Colonic mucosa (tissue), 4 donors: ENCODE results near the gene EMD. TPM values are rescaled to one million over a fixed set of nuclear protein-coding genes. Genes with fewer than 3 reads are reported as not detected.

Source experiments
- DNase-seq: peaks from one replicate; pipeline ENCODE4 v3.0.0-alpha.2; 2020
- H3K27ac ChIP-seq: fragments of 200-600 bp; one replicate; pipeline ENCODE4 v1.8.0; 2021
- H3K27me3 ChIP-seq: fragments of 200-600 bp; one replicate; pipeline ENCODE4 v1.8.0; 2021
- H3K36me3 ChIP-seq: fragments of 200-600 bp; one replicate; pipeline ENCODE4 v1.8.0; 2021
- H3K4me1 ChIP-seq: fragments of 200-600 bp; one replicate; pipeline ENCODE4 v1.8.0; 2021; ENCODE audit warnings: mild to moderate bottlenecking
- H3K4me3 ChIP-seq: fragments of 200-600 bp; one replicate; pipeline ENCODE4 v1.8.0; 2021
- H3K9ac ChIP-seq, 2 donors: one replicate each; pipeline ENCODE4 v1.7.0; 2013; ENCODE audit warnings: control low read depth in 2 of 2, low read depth in 2 of 2, low read length in 2 of 2
- H3K9me3 ChIP-seq: fragments of 200-600 bp; one replicate; pipeline ENCODE4 v1.8.0; 2021
- CTCF ChIP-seq: fragments of 200-600 bp; IDR thresholded peaks from one replicate; pipeline ENCODE4 v1.8.0; 2022; ENCODE audit warnings: antibody characterized with exemption, mild to moderate bottlenecking
- intact Hi-C: fragments of 100-400 bp; cut with DNase I; formaldehyde crosslinking; loops from one replicate; pipeline ENCODE4 v1.14.1; 2022
- total RNA-seq, 2 donors: library from RNA; stranded (reverse); fragmentation: NEBNext Ultra II Directional in 1 of 2; extraction: Animal tissue kit (Norgen Biotek cat#: 25700) in 1 of 2; gene quantifications; one replicate each; pipeline ENCODE4 v1.2.1, GENCODE V29; 2021
- donor health status: healthy.
- donor health status: DM: no; HTN: no; CAD: no.
- donor health status: DM: no; HTN: no; CAD: no.

Gene EMD
- total RNA-seq, 2 donors from 2014 or later, result 44.4 to 49.1 TPM

DNA sequence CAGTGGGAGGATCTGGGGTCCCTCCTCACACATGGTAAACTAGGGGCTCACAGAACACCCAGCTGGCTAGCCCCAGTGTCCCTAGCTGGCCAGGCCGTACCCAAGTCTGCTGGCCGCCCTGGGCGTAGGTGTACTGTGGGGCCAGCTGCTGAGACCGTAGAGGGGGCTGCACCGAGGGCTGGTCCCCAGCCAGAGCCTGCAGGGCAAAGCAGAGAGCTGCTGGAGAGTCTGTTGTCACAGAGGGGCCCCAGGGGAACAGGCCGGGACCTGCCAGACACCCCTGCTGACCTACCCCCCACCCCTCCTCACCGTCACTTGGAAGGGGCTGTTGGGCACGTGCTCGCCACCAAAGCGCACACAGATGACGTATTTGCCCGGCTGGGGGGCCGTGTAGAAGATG lies 24.6 kb upstream of the EMD start:
- no peaks in the 10 kb centered on the region for H3K9me3 ChIP-seq
- H3K27ac ChIP-seq, result no peak overlapping the region
- H3K4me1 ChIP-seq, result peaks cover 8% of the 10 kb centered on the region
- no peak for DNase-seq
- H3K27me3 ChIP-seq, result no peaks in the 10 kb centered on the region
- no peak overlapping the region for H3K9ac ChIP-seq
- no peaks in the 10 kb centered on the region for H3K36me3 ChIP-seq
- intact Hi-C loops, result no loop called here
- no peak overlapping the region for H3K4me3 ChIP-seq
- TF ChIP-seq CTCF, result no peak

DNA sequence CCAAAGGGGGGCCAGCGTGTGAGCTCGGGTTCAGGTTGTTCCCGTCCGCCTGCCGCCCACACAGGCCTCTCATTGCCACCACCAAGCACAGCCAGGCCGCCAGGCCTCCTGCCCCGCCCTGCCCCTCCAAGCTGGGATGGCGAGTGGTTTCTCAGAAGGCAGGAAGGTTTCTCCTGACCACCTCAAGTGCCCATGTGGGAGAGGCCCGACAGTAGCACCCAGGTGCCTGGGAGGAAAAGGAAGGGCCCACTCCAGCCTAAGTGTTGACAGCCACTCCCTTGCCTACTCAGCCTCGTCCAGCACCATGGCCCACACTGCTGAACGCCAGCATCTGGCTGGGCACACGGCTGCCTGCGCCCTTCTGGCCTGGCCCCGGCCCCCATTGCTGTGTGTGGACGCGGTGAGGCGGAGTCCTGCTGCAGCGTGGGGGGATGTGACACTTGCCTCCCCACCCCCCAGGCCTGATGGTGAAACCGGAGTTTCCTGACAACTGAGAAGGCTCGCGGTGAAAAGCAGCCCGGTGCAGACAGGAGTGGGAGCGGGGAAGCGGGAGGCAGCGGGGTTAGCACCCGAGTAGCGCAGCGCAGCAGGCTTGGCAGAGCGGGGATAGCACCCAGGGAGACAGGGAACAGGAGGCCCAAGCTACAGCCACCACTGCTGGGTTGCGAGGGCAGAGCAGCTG lies 23.9 kb upstream of the EMD start:
- H3K9ac ChIP-seq, result no peak overlapping the region
- DNase-seq, result no peak
- no peaks in the 10 kb centered on the region for H3K9me3 ChIP-seq
- H3K4me1 ChIP-seq, result peaks cover 8% of the 10 kb centered on the region
- no peaks in the 10 kb centered on the region for H3K36me3 ChIP-seq
- TF ChIP-seq CTCF, result no peak
- no peak overlapping the region for H3K4me3 ChIP-seq
- intact Hi-C loops, result no loop called here
- H3K27me3 ChIP-seq, result no peaks in the 10 kb centered on the region
- no peak overlapping the region for H3K27ac ChIP-seq

- H3K27me3 ChIP-seq, result no peaks in the 10 kb centered on the region
- no peak for TF ChIP-seq CTCF
- no peak overlapping the region for H3K4me3 ChIP-seq
- H3K27ac ChIP-seq, result no peak overlapping the region
- no peak for DNase-seq
- peaks cover 4% of the 10 kb centered on the region for H3K4me1 ChIP-seq
- intact Hi-C loops, result no loop called here
- no peak overlapping the region for H3K9ac ChIP-seq
- no peaks in the 10 kb centered on the region for H3K9me3 ChIP-seq
- H3K36me3 ChIP-seq, result no peaks in the 10 kb centered on the region
Observed at GRCh38 chrX:154355776-154356140, 23.3 kb upstream of the EMD start.

GRCh38 chrX:154356596-154356995 lies 22.5 kb upstream of the EMD start:
- Histone ChIP-seq H3K9ac (no peak overlapping the region), H3K4me3 (no peak overlapping the region), H3K4me1 (no peaks in the 10 kb centered on the region), H3K27ac (no peak overlapping the region), H3K36me3 (no peaks in the 10 kb centered on the region), H3K9me3 (no peaks in the 10 kb centered on the region), H3K27me3 (no peaks in the 10 kb centered on the region)
- DNase-seq, result no peak
- TF ChIP-seq CTCF, result no peak
- intact Hi-C loops, result no loop called here

GRCh38 chrX:154357205-154357604 lies 21.9 kb upstream of the EMD start:
- intact Hi-C loops, result no loop called here
- no peak for TF ChIP-seq CTCF
- Histone ChIP-seq H3K4me3 (no peak overlapping the region), H3K9ac (no peak overlapping the region), H3K9me3 (no peaks in the 10 kb centered on the region), H3K27me3 (no peaks in the 10 kb centered on the region), H3K27ac (no peak overlapping the region), H3K4me1 (no peaks in the 10 kb centered on the region), H3K36me3 (no peaks in the 10 kb centered on the region)
- no peak for DNase-seq
